COR-L47 (cell line): Measurements from ENCODE around the gene FUOM.

Source experiments
- DNase-seq: peaks from one replicate; lab custom pipeline; 2025; lab: John Stamatoyannopoulos, UW

The FUOM gene

GRCh38 chr10:133357285-133358161, at the start of gene FUOM:
TSS of gene FUOM (minus strand) at chr10:133358019. CDS start at chr10:133358007, 12 bp downstream.
- DNase-seq: no peak

GRCh38 chr10:133405844-133406527, 48.2 kb upstream of the FUOM start:
- no peak for DNase-seq

- DNase-seq: no peak
These were observed 47.5 kb upstream of the FUOM start for GRCh38 chr10:133405272-133405671.

- no peak for DNase-seq
These were observed 46.0 kb upstream of the FUOM start for GRCh38 chr10:133403784-133404183.

GRCh38 chr10:133403359-133403758, 45.5 kb upstream of the FUOM start:
- DNase-seq: no peak

GRCh38 chr10:133401981-133402725, 44.3 kb upstream of the FUOM start:
- DNase-seq: no peak

- no peak for DNase-seq
These were observed 43.7 kb upstream of the FUOM start for GRCh38 chr10:133401500-133401899.

- no peak for DNase-seq
These were observed 43.0 kb upstream of the FUOM start for GRCh38 chr10:133400624-133401424.

GRCh38 chr10:133399123-133399601, 41.3 kb upstream of the FUOM start:
- no peak for DNase-seq

GRCh38 chr10:133397938-133398337, 40.1 kb upstream of the FUOM start:
- no peak for DNase-seq

- DNase-seq: no peak
These were observed 38.3 kb upstream of the FUOM start for GRCh38 chr10:133396035-133396624.

- no peak for DNase-seq
These were observed 37.0 kb upstream of the FUOM start for GRCh38 chr10:133394801-133395221.

GRCh38 chr10:133394064-133394663, 36.3 kb upstream of the FUOM start, which contains the start of gene MTG1:
TSS of gene MTG1 (plus strand) at chr10:133394157. CDS start at chr10:133394221, 64 bp downstream.
- peak; percentile 80 for DNase-seq

- DNase-seq: no peak
These were observed 35.7 kb upstream of the FUOM start for GRCh38 chr10:133393401-133394063.

- DNase-seq: no peak
These were observed 34.1 kb upstream of the FUOM start for GRCh38 chr10:133391761-133392518.

GRCh38 chr10:133391249-133391635, 33.4 kb upstream of the FUOM start:
- DNase-seq: no peak

- DNase-seq: no peak
These were observed 32.9 kb upstream of the FUOM start for GRCh38 chr10:133390597-133391248.

- DNase-seq: no peak
These were observed 31.4 kb upstream of the FUOM start for GRCh38 chr10:133388973-133389818.
